BE2C (cell line): ENCODE results near the gene PLG.
"Not testable (repeated sequence)": the region's sequence is repeated elsewhere in the genome, so short reads cannot be mapped to it uniquely, and the experiment has no call there.

ENCODE experiments used
- DNase-seq: peaks from one replicate; pipeline ENCODE4 v3.0.0-alpha.2; 2020
- H3K27me3 ChIP-seq: fragments of 250-450 bp; sonication (Bioruptor Pico); 2 replicates; pipeline ENCODE4 v1.5.1; 2020; ENCODE audit warnings: mild to moderate bottlenecking
- H3K36me3 ChIP-seq: fragments of 250-450 bp; sonication (Bioruptor Pico); 2 replicates; pipeline ENCODE4 v1.5.1; 2020; ENCODE audit warnings: mild to moderate bottlenecking
- H3K4me1 ChIP-seq: fragments of 250-450 bp; sonication (Bioruptor Pico); 2 replicates; pipeline ENCODE4 v1.5.1; 2020
- H3K4me3 ChIP-seq: 2 replicates; pipeline ENCODE4 v1.5.1; 2011; ENCODE audit warnings: low read depth, low read length
- H3K9me3 ChIP-seq: fragments of 250-450 bp; sonication (Bioruptor Pico); 2 replicates; pipeline ENCODE4 v1.5.1; 2020
- CTCF ChIP-seq: IDR thresholded peaks from 2 replicates; pipeline ENCODE4 v1.5.1; 2012; ENCODE audit warnings: mild to moderate bottlenecking, low read depth, low read length

Gene PLG

DNA sequence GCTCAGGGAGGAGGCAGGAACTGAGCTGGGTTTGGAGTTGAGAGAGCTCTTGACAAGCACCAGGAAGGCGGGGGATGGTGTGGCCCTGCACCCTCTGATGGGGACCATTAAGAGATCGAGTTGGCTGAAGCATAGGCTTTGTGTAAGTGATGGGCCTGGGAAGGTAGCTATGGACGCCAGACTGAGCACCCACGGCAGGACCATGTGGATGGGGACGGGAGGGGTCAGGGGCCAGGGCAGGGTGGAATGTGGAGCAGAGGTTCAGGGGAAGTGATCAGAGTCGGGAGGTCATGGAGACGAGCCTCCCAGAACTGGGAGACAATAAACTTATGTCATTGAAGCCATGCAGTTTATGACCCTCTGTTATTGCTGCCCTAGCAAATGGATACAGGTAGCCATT lies 81.7 kb downstream of the PLG start:
- no peak for DNase-seq
- no peaks in the 10 kb centered on the region for H3K4me1 ChIP-seq
- no peaks in the 10 kb centered on the region for H3K9me3 ChIP-seq
- H3K4me3 ChIP-seq = no peak overlapping the region
- H3K36me3 ChIP-seq = no peaks in the 10 kb centered on the region
- no peak for TF ChIP-seq CTCF
- no peaks in the 10 kb centered on the region for H3K27me3 ChIP-seq

- DNase-seq, H3K4me3 ChIP-seq, H3K4me1 ChIP-seq, H3K27me3 ChIP-seq, H3K36me3 ChIP-seq, H3K9me3 ChIP-seq: not testable (repeated sequence)
These were observed 86.1 kb downstream of the PLG start for GRCh38 chr6:160788126-160788525.

GRCh38 chr6:160788806-160789205 lies 86.8 kb downstream of the PLG start:
- no peak overlapping the region for H3K4me3 ChIP-seq
- no peaks in the 10 kb centered on the region for H3K27me3 ChIP-seq
- TF ChIP-seq CTCF = no peak
- H3K9me3 ChIP-seq = no peaks in the 10 kb centered on the region
- H3K36me3 ChIP-seq = no peaks in the 10 kb centered on the region
- no peaks in the 10 kb centered on the region for H3K4me1 ChIP-seq
- DNase-seq = no peak

- no peaks in the 10 kb centered on the region for H3K9me3 ChIP-seq
- no peaks in the 10 kb centered on the region for H3K36me3 ChIP-seq
- H3K4me1 ChIP-seq = no peaks in the 10 kb centered on the region
- no peak for DNase-seq
- no peaks in the 10 kb centered on the region for H3K27me3 ChIP-seq
- no peak overlapping the region for H3K4me3 ChIP-seq
- no peak for TF ChIP-seq CTCF
These were observed 87.4 kb downstream of the PLG start for GRCh38 chr6:160789263-160790027.

DNA sequence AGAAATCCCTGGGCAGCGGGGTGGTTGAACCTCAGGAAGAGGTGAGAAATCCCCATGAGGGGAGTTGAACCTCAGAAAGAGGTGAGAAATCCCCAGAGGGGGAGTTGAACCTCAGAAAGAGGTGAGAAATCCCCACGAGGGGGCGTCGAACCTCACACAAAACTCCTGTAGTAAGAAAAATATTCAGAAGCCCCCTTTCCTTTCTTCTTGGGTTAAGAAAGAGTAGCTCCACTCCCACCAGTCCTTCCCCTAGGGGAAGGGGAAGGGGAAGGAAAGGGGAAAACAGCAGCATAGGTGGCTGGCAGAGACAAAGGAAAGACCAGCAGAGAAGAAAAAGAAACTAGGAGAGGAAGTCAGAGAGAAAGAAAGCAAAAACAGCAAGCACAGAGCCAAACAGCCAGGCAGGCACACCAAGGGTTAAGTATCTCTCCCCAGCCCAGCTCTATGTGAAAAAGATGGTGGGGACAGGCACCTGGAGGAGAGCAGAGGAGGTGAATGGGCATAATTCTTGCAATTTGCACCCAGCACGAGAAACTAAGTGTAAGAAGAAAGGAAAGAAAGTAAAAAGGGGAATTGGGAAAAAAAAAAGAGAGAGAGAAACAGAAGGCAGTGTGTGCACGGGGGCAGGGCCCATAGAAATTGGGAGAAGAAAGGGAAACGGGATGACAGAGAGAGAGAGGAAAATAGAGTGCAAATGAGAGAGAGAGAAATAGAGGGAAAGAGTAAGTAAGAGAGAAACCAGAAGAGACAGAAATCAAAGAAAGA lies 88.2 kb downstream of the PLG start:
- H3K4me3 ChIP-seq = no peak overlapping the region
- no peaks in the 10 kb centered on the region for H3K9me3 ChIP-seq
- no peaks in the 10 kb centered on the region for H3K4me1 ChIP-seq
- DNase-seq = no peak
- TF ChIP-seq CTCF = no peak
- H3K27me3 ChIP-seq = no peaks in the 10 kb centered on the region
- H3K36me3 ChIP-seq = no peaks in the 10 kb centered on the region

GRCh38 chr6:160791459-160791858 lies 89.4 kb downstream of the PLG start:
- no peak for TF ChIP-seq CTCF
- DNase-seq = no peak
- Histone ChIP-seq H3K4me3 (no peak overlapping the region), H3K9me3 (no peaks in the 10 kb centered on the region), H3K36me3 (no peaks in the 10 kb centered on the region), H3K4me1 (no peaks in the 10 kb centered on the region), H3K27me3 (no peaks in the 10 kb centered on the region)
